ENCODE measurements around the gene AMIGO1.

AMIGO1 gene

DNA sequence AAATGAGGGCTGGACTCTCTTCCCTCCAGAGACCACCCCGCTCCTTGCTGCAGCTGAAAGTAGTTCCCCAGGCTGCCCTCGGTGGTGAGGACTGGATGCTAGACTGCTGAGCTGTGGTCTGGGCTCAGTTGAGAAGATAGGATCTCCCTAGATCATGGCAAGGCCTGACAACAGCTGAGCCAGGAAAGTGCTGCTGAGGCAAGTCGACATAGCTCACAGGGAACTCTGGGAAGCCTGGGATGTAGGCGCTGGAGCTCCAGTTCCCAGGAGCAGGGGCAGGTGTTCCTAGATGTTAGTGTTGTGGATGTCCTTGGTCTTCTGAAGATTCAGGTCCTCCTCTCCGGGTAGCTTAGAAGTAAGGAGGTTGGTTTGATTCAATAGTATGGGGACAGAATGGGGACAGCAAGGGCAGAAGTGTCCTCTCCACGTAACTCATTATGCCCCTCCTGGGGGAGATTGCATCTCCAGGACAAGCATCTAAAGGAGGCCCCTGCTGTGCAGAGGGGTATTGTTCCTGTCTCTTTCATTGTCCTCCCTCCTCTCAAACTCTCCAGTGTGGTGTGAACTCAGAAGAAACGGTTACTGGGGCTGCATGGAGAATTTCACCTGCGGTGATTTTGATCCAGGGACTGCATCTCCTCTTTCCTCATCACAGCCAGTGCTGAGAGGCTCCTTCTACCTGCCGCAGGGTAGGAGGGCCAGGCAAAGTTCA lies 11.9 kb downstream of the AMIGO1 start:
- H3K36me3 ChIP-seq, result no peaks in the 10 kb centered on the region; the same call in 1 of the 2 replicates
- H3K27me3 ChIP-seq, result no peaks in the 10 kb centered on the region
- no peak overlapping the region for H3K4me3 ChIP-seq (ENCODE audit: low read depth, low read length)
- no peaks in the 10 kb centered on the region; the same call in none of the 2 replicates for H3K4me1 ChIP-seq
- DNase-seq, result no peak
- TF ChIP-seq, protein P1, sequence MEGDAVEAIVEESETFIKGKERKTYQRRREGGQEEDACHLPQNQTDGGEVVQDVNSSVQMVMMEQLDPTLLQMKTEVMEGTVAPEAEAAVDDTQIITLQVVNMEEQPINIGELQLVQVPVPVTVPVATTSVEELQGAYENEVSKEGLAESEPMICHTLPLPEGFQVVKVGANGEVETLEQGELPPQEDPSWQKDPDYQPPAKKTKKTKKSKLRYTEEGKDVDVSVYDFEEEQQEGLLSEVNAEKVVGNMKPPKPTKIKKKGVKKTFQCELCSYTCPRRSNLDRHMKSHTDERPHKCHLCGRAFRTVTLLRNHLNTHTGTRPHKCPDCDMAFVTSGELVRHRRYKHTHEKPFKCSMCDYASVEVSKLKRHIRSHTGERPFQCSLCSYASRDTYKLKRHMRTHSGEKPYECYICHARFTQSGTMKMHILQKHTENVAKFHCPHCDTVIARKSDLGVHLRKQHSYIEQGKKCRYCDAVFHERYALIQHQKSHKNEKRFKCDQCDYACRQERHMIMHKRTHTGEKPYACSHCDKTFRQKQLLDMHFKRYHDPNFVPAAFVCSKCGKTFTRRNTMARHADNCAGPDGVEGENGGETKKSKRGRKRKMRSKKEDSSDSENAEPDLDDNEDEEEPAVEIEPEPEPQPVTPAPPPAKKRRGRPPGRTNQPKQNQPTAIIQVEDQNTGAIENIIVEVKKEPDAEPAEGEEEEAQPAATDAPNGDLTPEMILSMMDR (IDR thresholded peaks at IDR 0.05; ENCODE audit: low read depth, low read length), result no peak
- no peaks in the 10 kb centered on the region for H3K9me3 ChIP-seq

DNA sequence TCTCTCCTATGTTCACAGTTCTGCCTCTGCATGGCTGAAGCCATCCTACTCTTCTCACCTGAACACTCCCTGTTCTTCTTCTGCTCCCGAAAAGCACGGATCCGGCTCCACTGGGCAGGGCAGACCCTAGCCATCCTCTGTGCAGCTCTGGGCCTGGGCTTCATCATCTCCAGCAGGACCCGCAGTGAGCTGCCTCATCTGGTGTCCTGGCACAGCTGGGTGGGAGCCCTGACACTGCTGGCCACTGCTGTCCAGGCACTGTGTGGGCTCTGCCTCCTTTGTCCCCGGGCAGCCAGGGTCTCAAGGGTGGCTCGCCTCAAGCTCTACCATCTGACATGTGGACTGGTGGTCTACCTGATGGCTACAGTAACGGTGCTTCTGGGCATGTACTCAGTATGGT lies 13.8 kb downstream of the AMIGO1 start:
- no peaks in the 10 kb centered on the region; the same call in none of the 2 replicates for H3K4me1 ChIP-seq
- H3K27me3 ChIP-seq, result no peaks in the 10 kb centered on the region
- peaks cover 6% of the 10 kb centered on the region for H3K36me3 ChIP-seq
- H3K9me3 ChIP-seq, result no peaks in the 10 kb centered on the region
- no peak for DNase-seq
- TF ChIP-seq, protein P1 (IDR thresholded peaks at IDR 0.05; ENCODE audit: low read depth, low read length), result no peak
- no peak overlapping the region for H3K4me3 ChIP-seq (ENCODE audit: low read depth, low read length)

DNA sequence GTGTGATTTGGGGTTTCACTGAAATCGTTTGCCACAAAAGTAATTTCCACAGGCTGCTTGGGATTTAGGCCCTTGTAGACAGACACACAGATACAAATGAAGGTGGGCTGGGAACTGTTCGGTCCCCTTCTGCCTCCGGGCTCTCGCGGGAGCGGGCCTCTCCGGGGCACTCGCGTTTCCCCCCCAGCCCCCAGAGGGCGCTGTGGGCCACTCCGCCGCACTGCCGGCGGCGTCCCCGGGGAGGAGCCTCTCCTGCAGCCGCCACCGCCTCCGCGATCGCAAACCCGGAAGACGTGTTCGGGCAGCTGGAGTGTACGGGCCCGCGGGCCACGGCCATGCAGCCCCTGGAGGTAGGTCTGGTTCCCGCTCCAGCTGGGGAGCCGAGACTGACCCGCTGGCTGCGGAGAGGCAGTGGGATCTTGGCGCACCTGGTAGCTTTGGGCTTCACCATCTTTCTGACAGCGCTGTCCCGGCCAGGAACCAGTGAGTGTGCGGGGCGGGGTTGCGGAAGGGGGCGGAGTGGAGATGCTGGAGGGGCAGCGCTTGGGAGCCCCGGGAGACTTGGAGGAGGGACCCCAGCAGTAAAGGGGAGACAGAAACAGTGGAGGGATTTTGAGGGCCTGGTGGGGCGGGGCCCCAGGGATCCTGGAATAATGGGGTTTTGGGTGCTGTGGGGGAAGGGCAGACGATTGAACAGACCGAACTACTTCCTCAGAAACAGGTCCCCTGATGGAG lies 15.6 kb downstream of the AMIGO1 start, which contains the start of gene CYB561D1:
TSS of gene CYB561D1 (plus strand) at position 290 of the 735 bp plus-strand sequence. CDS start at position 336, 46 bp downstream.
- peak; percentile 94 for DNase-seq
- H3K9me3 ChIP-seq, result no peaks in the 10 kb centered on the region
- H3K36me3 ChIP-seq, result peaks cover 16% of the 10 kb centered on the region
- TF ChIP-seq, protein P1 (IDR thresholded peaks at IDR 0.05; ENCODE audit: low read depth, low read length), result peak; percentile 88
- no peaks in the 10 kb centered on the region; the same call in none of the 2 replicates for H3K4me1 ChIP-seq
- H3K27me3 ChIP-seq, result no peaks in the 10 kb centered on the region
- peak within 1 kb of the TSS; percentile 81 for H3K4me3 ChIP-seq (ENCODE audit: low read depth, low read length)

DNA sequence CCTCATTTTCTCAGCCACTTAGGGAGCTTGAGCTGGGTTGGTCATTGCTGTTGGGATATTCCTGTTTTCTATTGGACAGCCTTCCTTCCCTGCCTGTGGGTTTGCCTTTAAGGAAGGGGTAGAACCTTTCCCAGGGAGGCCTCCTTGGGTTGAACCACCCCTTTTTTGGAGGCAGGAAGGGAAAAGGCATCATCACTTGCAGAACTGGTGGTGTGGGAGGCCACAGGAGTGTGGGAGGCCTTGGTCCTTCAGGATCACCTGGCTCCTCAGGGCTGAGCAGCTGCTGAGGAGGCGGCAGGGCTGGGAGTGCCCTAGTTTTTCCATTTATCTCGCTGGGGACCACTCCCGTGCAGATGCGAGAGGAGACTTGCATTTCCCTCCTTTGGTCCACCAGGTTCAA lies 16.3 kb downstream of the AMIGO1 start:
- no peak for DNase-seq

DNA sequence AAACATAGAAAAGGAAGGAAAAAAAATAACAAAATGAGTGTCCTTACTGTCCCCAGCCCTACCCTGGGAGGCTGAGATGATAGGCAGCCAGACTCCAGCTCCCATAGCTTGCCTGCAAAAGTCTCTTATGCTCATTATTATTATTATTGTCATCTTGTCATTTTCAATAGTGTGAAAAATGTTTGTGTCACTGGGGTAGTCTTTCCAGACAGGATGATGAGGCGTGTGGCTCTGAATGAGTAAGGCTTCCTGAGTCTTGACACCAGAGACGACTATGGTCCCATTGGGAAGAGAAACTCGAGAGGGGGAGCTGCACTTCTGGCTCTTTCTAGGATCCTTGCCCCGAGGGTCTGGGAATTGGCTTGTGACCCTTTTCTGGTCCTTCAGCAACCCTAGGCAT lies 16.7 kb downstream of the AMIGO1 start:
- H3K27me3 ChIP-seq, result no peaks in the 10 kb centered on the region
- H3K9me3 ChIP-seq, result no peaks in the 10 kb centered on the region
- H3K36me3 ChIP-seq, result peaks cover 21% of the 10 kb centered on the region
- H3K4me1 ChIP-seq, result no peaks in the 10 kb centered on the region; the same call in 1 of the 2 replicates
- TF ChIP-seq, protein P1 (IDR thresholded peaks at IDR 0.05; ENCODE audit: low read depth, low read length), result no peak
- DNase-seq, result no peak
- H3K4me3 ChIP-seq (ENCODE audit: low read depth, low read length), result no peak overlapping the region

More for the DNA sequence above, 16.3 kb downstream of the AMIGO1 start:
- H3K9me3 ChIP-seq, result no peaks in the 10 kb centered on the region
- TF ChIP-seq, protein P1 (IDR thresholded peaks at IDR 0.05; ENCODE audit: low read depth, low read length), result no peak
- H3K4me3 ChIP-seq (ENCODE audit: low read depth, low read length), result peak overlapping the region; percentile 81
- peaks cover 21% of the 10 kb centered on the region for H3K36me3 ChIP-seq
- H3K4me1 ChIP-seq, result no peaks in the 10 kb centered on the region; the same call in none of the 2 replicates
- no peaks in the 10 kb centered on the region for H3K27me3 ChIP-seq

All from BE2C (cell line).